Ovary (tissue), 3 donors: Measurements from ENCODE around the gene PASD1.

Experiments
- CTCF ChIP-seq, 3 donors: fragments of 450-650 bp in 2 of 3; fragments of 200-600 bp in 1 of 3; IDR thresholded peaks; one replicate each; pipeline versions ENCODE4 v1.5.1 to v1.8.0; 2016 to 2022; ENCODE audit warnings: antibody characterized with exemption in 3 of 3, mild to moderate bottlenecking in 1 of 3
- EP300 ChIP-seq: sonication (generic); formaldehyde crosslinking; IDR thresholded peaks from one replicate; pipeline ENCODE4 v1.6.1; 2017; ENCODE audit warnings: antibody characterized with exemption
- POLR2A ChIP-seq: fragments of 450-650 bp; IDR thresholded peaks from one replicate; pipeline ENCODE4 v1.6.1; 2017; ENCODE audit warnings: antibody characterized with exemption, mild to moderate bottlenecking, moderate library complexity
- donor health status: DM: no; HTN: no; CAD: no.

DNA sequence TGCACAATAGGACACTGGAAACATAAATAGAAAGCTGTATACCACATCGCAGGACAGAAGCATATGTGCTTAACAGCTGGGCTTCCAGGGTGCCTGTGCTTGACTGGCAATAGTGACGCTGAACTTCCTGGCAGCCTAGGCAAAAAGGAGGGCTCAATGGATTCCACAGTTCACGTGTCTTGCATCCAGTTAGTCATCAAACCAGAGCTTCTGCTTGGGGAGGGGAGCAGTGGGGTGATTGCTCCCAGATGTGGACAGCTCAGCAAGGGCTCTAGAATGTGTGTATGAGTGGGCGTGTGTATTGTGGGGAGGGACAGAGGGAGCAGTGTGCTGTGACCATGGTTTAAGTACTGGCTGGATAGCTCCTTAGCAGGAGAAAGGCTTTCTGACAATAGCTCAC is 134.0 kb downstream of the PASD1 start:
- TF ChIP-seq CTCF (IDR thresholded peaks at IDR 0.05): no peak
- no peak for TF ChIP-seq POLR2A
- TF ChIP-seq EP300: no peak
